HUES6 (cell line): ENCODE data around the gene ERC2.

Source experiments
- H3K27ac ChIP-seq: 2 replicates; pipeline ENCODE4 v1.7.0; 2013; ENCODE audit warnings: low read depth, mild to moderate bottlenecking, low read length, inconsistent platforms
- H3K27me3 ChIP-seq: 2 replicates; pipeline ENCODE4 v1.6.1; 2013; ENCODE audit warnings: low read length; ENCODE audit not compliant: control insufficient read depth, insufficient read depth
- H3K36me3 ChIP-seq: 2 replicates; pipeline ENCODE4 v1.6.1; 2013; ENCODE audit warnings: low read length; ENCODE audit not compliant: control insufficient read depth, insufficient read depth
- H3K4me1 ChIP-seq: 2 replicates; pipeline ENCODE4 v1.6.1; 2013; ENCODE audit warnings: low read length; ENCODE audit not compliant: control insufficient read depth, insufficient read depth
- H3K4me3 ChIP-seq: 2 replicates; pipeline ENCODE4 v1.5.1; 2013; ENCODE audit warnings: low read depth, low read length
- H3K9ac ChIP-seq: one replicate; pipeline ENCODE4 v1.6.1; 2013; ENCODE audit warnings: mild to moderate bottlenecking, low read length
- H3K9me3 ChIP-seq: 2 replicates; pipeline ENCODE4 v1.6.1; 2013; ENCODE audit warnings: low read depth, low read length; ENCODE audit not compliant: control insufficient read depth, insufficient read depth

The ERC2 gene

DNA sequence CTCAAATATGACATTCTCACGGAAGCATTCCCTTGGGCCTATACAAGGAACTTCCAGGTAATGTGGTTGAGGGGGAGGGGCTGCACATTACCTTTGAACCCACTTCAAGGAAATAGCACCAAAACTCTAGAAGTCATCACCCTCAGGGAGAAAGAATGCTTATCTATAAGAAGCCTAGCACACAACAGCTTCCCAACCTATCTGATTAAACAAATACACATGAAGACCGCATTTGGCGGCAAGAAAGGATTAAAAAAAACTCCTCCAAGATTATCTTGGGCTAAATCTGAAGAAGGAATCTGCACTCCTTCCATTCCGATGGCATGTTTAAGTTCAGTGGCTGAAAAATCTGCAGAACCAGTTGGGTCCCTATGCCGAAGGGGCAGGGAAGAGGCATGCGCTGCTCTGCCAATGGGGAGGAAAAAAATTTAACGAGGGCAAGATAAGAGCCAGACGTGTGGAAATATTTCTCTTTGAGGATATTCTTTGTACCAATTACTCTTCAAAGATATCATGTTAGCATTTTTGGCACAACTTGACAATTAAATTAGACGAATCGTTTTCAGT is 899.2 kb downstream of the ERC2 start:
- H3K9me3 ChIP-seq: no peaks in the 10 kb centered on the region
- no peak overlapping the region for H3K27ac ChIP-seq
- H3K4me3 ChIP-seq: no peak overlapping the region
- H3K9ac ChIP-seq: no peak overlapping the region
- H3K27me3 ChIP-seq: no peaks in the 10 kb centered on the region
- H3K4me1 ChIP-seq: peaks cover 31% of the 10 kb centered on the region
- H3K36me3 ChIP-seq: no peaks in the 10 kb centered on the region

DNA sequence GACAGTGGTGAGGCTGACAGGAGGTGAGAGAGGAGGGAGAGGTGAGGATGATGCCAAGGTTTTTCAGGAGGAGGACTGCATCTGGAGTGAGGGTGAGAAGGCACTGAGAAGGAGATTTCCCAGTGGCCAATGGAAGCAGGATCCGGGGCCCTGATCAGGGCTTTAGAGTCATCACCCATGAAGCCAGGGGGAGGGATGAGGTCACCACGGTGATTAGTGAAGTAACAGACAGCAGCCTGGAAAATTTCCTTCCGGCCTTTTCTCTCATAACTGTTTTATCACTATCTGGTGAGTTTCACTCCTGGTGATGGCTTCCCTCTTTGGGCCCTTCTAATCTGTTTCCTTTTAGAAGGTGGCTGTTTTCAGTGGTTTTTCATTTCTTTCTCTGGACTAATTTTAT is 900.7 kb downstream of the ERC2 start:
- Histone ChIP-seq H3K27me3 (no peaks in the 10 kb centered on the region), H3K9me3 (no peaks in the 10 kb centered on the region), H3K4me3 (no peak overlapping the region), H3K4me1 (peaks cover 28% of the 10 kb centered on the region), H3K27ac (no peak overlapping the region), H3K36me3 (no peaks in the 10 kb centered on the region), H3K9ac (no peak overlapping the region)

GRCh38 chr3:55567121-55567520 is 901.1 kb downstream of the ERC2 start:
- Histone ChIP-seq H3K27me3 (no peaks in the 10 kb centered on the region), H3K27ac (no peak overlapping the region), H3K4me3 (no peak overlapping the region), H3K4me1 (peaks cover 23% of the 10 kb centered on the region), H3K9me3 (no peaks in the 10 kb centered on the region), H3K9ac (no peak overlapping the region), H3K36me3 (no peaks in the 10 kb centered on the region)

- Histone ChIP-seq H3K4me3 (no peak overlapping the region), H3K9ac (no peak overlapping the region), H3K4me1 (peaks cover 9% of the 10 kb centered on the region), H3K27me3 (no peaks in the 10 kb centered on the region), H3K27ac (no peak overlapping the region), H3K36me3 (no peaks in the 10 kb centered on the region), H3K9me3 (no peaks in the 10 kb centered on the region)
Measured at GRCh38 chr3:55565521-55565920, 902.7 kb downstream of the ERC2 start.

DNA sequence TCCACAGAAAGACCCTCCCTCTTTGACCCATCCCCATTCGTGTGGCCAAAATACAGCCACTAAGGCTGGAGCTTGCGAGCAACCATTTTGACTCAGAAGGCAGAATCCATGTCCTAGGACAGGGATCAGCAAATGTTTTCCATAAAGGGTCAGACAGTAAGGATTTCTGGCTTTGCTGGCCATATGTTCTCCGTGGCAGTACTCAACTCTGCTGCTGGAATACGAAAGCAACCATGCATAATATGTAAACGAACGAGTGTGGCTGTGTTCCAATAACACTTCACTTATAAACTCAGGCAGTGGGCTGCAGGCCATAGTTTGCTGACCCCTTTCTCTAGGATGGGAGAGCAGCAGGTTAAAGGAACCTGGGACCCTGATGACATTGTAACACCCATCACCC is 903.5 kb downstream of the ERC2 start:
- Histone ChIP-seq H3K27ac (no peak overlapping the region), H3K27me3 (no peaks in the 10 kb centered on the region), H3K9me3 (no peaks in the 10 kb centered on the region), H3K36me3 (no peaks in the 10 kb centered on the region), H3K4me1 (peaks cover 3% of the 10 kb centered on the region), H3K4me3 (no peak overlapping the region), H3K9ac (no peak overlapping the region)

- Histone ChIP-seq H3K4me3 (no peak overlapping the region), H3K27ac (no peak overlapping the region), H3K9me3 (no peaks in the 10 kb centered on the region), H3K36me3 (no peaks in the 10 kb centered on the region), H3K27me3 (no peaks in the 10 kb centered on the region), H3K4me1 (peaks cover 3% of the 10 kb centered on the region), H3K9ac (no peak overlapping the region)
Measured at GRCh38 chr3:55562700-55563099, 905.6 kb downstream of the ERC2 start.

DNA sequence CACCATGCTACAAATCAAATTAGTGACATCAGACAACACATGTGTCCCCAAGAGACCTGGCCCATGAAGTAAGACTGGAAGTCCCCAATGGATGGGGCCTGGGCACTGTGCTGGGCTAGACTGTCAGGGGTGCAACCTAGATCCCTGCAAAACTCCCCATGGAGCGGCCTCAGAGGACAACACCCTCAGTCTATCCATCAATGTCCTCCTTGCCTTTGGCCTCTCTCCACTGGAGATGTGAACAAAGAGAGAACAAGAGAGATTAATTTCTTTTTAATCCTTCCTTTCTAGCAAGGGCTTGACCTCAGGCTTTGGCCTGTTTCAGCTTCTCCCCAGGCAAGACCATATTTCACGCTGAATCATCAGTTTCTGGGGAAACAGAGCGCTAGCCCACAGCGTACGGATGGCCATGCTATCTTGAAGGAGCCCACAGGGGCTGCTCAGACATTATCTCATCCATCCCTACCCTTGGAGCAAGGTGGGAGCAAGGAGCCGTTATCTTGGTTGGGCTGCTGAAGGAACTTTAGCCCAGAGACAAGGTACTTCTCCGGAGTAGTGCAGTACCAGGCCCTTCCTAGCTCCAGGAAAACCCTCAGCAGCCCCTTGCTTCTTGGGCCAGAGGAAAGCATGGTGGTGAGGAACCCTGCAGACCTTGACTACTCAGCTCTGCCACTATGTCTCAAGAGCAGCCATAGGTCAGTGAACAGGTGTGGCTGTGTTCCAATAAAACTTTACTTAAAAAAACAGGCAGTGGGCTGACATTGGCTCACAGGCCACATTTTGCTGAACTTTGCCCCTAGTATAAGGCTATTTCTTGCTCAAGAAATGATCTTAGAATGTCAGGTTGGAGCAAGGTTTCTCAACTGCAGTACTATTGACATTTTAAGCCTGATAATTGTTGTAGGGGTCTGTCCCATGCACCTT is 908.5 kb downstream of the ERC2 start:
- H3K27me3 ChIP-seq: no peaks in the 10 kb centered on the region
- H3K4me1 ChIP-seq: peaks cover 27% of the 10 kb centered on the region
- H3K36me3 ChIP-seq: no peaks in the 10 kb centered on the region
- H3K9me3 ChIP-seq: no peaks in the 10 kb centered on the region
- H3K9ac ChIP-seq: no peak overlapping the region
- no peak overlapping the region for H3K4me3 ChIP-seq
- no peak overlapping the region for H3K27ac ChIP-seq

- H3K36me3 ChIP-seq: no peaks in the 10 kb centered on the region
- H3K27ac ChIP-seq: no peak overlapping the region
- no peaks in the 10 kb centered on the region for H3K27me3 ChIP-seq
- no peak overlapping the region for H3K9ac ChIP-seq
- H3K4me1 ChIP-seq: peaks cover 34% of the 10 kb centered on the region
- H3K9me3 ChIP-seq: no peaks in the 10 kb centered on the region
- H3K4me3 ChIP-seq: no peak overlapping the region
Measured at GRCh38 chr3:55558316-55558715, 910.0 kb downstream of the ERC2 start.

DNA sequence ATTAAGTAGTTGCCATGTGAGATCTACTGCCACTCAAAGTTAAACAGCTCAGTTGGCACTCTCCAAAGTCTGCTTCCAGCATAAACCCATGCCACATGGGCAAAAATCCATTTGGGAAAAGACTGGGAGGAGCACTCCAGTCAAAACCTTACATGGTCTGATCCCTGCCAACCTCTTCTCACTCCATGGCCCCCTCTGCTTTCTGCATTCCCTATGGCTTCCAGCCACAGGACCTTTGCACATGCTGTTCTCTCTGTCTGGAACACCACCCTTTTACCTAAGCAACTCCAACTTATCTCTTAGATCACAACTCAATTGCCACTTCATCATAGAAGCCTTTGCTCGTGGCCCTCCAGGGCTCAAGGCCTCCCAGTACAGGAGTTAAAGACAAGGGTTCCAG is 910.7 kb downstream of the ERC2 start:
- Histone ChIP-seq H3K36me3 (no peaks in the 10 kb centered on the region), H3K27ac (no peak overlapping the region), H3K4me3 (no peak overlapping the region), H3K27me3 (no peaks in the 10 kb centered on the region), H3K9ac (no peak overlapping the region), H3K4me1 (peaks cover 34% of the 10 kb centered on the region), H3K9me3 (no peaks in the 10 kb centered on the region)

- Histone ChIP-seq H3K4me3 (no peak overlapping the region), H3K9me3 (no peaks in the 10 kb centered on the region), H3K27ac (no peak overlapping the region), H3K4me1 (peaks cover 34% of the 10 kb centered on the region), H3K36me3 (no peaks in the 10 kb centered on the region; the same call in 1 of the 2 replicates), H3K27me3 (no peaks in the 10 kb centered on the region), H3K9ac (no peak overlapping the region)
Measured at GRCh38 chr3:55556619-55557537, 911.4 kb downstream of the ERC2 start.
